WERI-Rb-1 (cell line): ENCODE data around the gene SMS.
A peak's percentile ranks its signal among the peaks of the same experiment; 100 is the strongest.

ENCODE experiments used
- DNase-seq: peaks from one replicate; pipeline ENCODE4 v3.0.0-alpha.2; 2020
- H3K27ac ChIP-seq: fragments of 250-450 bp; sonication (Bioruptor Pico); 2 replicates; pipeline ENCODE4 v1.5.1; 2020; ENCODE audit warnings: mild to moderate bottlenecking, moderate library complexity
- H3K27me3 ChIP-seq: fragments of 250-450 bp; sonication (Bioruptor Pico); 2 replicates; pipeline ENCODE4 v1.5.1; 2021; ENCODE audit warnings: mild to moderate bottlenecking, low read depth, moderate library complexity; ENCODE audit not compliant: insufficient read depth, severe bottlenecking
- H3K36me3 ChIP-seq: fragments of 250-450 bp; sonication (Bioruptor Pico); 2 replicates; pipeline ENCODE4 v1.5.1; 2020; ENCODE audit warnings: mild to moderate bottlenecking, moderate library complexity
- H3K4me3 ChIP-seq: 2 replicates; pipeline ENCODE4 v1.5.1; 2011; ENCODE audit warnings: low read depth, mild to moderate bottlenecking, control low read depth, low read length
- H3K9me3 ChIP-seq: fragments of 250-450 bp; sonication (Bioruptor Pico); 2 replicates; pipeline ENCODE4 v1.5.1; 2021; ENCODE audit warnings: mild to moderate bottlenecking, moderate library complexity; ENCODE audit not compliant: severe bottlenecking
- TF ChIP-seq, protein P1 (sequence below): IDR thresholded peaks from 2 replicates; pipeline ENCODE4 v1.5.1; 2011; ENCODE audit warnings: low read depth, mild to moderate bottlenecking, control low read depth, inconsistent platforms, low read length

The SMS gene

DNA sequence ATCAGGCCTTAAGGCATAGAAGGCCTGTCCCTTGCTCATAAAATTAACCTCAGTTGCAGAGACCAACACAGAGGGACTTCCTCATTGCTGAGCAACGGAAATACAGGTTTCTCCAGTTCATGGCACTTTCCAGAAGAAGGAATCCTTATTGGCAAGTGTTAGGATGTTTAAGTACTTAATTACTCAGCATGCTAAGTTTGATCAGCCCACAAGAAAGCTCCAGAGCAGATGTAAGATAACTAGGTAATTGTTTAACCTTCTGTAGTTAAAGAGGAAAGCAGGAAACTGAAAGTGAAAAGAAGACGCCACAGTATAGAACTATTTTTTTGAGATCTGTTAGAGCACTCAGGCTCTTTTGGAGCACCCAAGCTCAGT is 33.5 kb downstream of the SMS start:
- no peak for DNase-seq
- H3K27ac ChIP-seq, result no peak overlapping the region
- peaks cover 29% of the 10 kb centered on the region for H3K36me3 ChIP-seq
- no peak overlapping the region for H3K4me3 ChIP-seq
- TF ChIP-seq, protein P1, sequence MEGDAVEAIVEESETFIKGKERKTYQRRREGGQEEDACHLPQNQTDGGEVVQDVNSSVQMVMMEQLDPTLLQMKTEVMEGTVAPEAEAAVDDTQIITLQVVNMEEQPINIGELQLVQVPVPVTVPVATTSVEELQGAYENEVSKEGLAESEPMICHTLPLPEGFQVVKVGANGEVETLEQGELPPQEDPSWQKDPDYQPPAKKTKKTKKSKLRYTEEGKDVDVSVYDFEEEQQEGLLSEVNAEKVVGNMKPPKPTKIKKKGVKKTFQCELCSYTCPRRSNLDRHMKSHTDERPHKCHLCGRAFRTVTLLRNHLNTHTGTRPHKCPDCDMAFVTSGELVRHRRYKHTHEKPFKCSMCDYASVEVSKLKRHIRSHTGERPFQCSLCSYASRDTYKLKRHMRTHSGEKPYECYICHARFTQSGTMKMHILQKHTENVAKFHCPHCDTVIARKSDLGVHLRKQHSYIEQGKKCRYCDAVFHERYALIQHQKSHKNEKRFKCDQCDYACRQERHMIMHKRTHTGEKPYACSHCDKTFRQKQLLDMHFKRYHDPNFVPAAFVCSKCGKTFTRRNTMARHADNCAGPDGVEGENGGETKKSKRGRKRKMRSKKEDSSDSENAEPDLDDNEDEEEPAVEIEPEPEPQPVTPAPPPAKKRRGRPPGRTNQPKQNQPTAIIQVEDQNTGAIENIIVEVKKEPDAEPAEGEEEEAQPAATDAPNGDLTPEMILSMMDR, result no peak
- no peaks in the 10 kb centered on the region for H3K27me3 ChIP-seq
- no peaks in the 10 kb centered on the region for H3K9me3 ChIP-seq

DNA sequence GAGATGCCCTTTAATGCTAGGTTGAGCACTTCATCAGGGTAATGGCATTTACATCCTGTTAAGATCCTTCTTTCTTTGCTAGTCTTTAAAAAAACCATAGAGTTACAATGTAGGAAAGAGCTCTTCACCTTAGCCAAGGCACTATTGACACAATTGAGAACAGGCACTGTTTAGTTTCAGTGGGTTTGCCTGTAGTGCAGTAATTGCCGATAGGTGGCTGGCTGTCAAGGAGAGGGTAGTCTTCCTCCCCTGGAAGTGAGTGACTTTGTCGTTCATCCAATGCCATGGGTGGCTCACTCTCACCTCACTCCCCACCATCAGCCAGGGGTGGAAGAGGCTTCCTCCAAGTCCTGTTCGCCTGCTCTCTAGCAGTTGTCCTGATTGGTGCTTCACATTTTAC is 34.7 kb downstream of the SMS start:
- Histone ChIP-seq H3K4me3 (no peak overlapping the region), H3K36me3 (peaks cover 29% of the 10 kb centered on the region), H3K9me3 (no peaks in the 10 kb centered on the region), H3K27ac (no peak overlapping the region), H3K27me3 (no peaks in the 10 kb centered on the region)
- TF ChIP-seq, protein P1, result no peak
- DNase-seq, result no peak

DNA sequence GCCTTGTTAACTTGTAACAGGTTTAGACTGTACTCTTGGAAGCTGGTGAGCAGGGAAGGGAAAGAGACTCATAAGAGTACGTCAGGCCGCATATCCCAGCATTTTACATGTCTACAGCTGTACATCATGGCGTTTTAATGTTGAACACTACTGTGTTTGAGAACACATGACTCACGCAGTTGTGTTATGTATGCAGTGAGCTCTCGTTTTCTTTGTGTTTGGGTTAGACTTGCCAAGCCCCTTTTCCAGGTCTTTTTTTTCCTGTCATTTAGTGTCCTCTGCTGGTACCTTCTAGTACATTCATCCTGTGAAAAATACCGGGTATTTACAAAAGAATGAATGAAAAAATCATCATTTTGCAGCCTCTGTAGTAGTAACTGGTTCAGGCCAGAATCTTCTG is 35.3 kb downstream of the SMS start:
- Histone ChIP-seq H3K9me3 (no peaks in the 10 kb centered on the region), H3K36me3 (peaks cover 29% of the 10 kb centered on the region), H3K4me3 (no peak overlapping the region)

DNA sequence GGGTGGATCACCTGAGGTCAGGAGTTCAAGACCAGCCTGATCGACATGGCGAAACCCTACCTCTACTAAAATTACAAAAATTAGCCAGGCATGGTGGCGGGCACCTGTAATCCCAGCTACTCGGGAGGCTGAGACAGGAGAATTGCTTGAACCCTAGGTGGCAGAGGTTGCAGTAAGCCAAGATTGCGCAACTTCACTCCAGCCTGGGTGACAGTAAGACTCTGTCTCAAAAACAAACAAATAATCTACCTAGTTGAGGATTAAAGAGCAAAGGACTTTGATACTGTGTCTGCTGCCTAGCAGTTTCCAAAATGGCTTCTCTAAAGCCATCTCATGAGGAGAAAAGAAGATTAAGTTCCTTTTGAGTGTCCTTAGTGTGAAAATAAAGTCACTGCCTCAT is 37.8 kb downstream of the SMS start:
- Histone ChIP-seq H3K9me3 (no peaks in the 10 kb centered on the region), H3K27me3 (peaks cover 3% of the 10 kb centered on the region), H3K36me3 (peaks cover 29% of the 10 kb centered on the region), H3K27ac (no peak overlapping the region), H3K4me3 (no peak overlapping the region)
- no peak for DNase-seq
- TF ChIP-seq, protein P1, result no peak

More for the DNA sequence above, 35.3 kb downstream of the SMS start:
- Histone ChIP-seq H3K27ac (no peak overlapping the region), H3K27me3 (no peaks in the 10 kb centered on the region)
- no peak for DNase-seq
- TF ChIP-seq, protein P1, result no peak

DNA sequence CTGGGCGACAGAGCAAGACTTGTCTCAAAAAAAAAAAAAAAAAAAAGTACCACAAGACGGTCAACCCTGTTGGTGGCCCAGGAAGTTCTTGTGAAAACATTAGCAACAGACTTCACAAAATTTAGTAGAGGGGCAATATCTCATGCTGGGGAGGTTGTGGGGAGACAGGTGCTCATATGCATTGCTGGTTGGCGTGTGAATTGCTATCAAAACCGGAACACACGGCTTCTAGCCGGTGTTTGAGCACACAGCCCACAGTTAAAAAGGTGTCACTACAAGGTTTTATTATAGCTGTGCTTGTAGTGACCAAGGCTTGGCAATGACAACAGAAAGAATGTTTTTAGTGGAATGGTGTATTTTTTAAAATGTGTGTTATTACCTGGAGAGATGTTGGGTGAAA is 41.8 kb downstream of the SMS start:
- H3K27me3 ChIP-seq, result peaks cover 3% of the 10 kb centered on the region
- TF ChIP-seq, protein P1, result no peak
- DNase-seq, result no peak
- H3K4me3 ChIP-seq, result no peak overlapping the region
- H3K27ac ChIP-seq, result no peak overlapping the region
- peaks cover 19% of the 10 kb centered on the region for H3K36me3 ChIP-seq
- H3K9me3 ChIP-seq, result no peaks in the 10 kb centered on the region

DNA sequence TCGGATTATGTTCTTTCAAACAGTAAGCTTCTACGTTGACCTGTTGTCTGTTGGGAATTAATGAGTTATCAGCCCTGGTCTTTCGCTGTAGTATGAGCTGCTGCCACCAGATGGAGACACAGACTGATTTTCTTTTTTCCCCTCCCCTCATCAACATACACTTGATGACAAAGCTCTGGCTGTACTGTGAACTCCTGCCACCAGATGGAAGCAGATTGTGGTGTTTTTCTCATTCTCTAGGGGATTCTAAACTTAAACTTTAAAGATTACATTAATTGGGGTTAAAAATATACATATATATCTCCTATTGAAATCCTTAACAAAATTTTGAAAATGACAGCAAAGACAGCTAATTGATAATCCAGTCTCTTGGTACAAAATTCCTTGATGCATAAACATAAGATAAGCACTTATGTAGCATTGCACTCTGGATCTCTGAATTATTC is 44.8 kb downstream of the SMS start:
- H3K27ac ChIP-seq, result no peak overlapping the region
- DNase-seq, result peak; percentile 65
- peaks cover 3% of the 10 kb centered on the region for H3K27me3 ChIP-seq
- no peaks in the 10 kb centered on the region for H3K9me3 ChIP-seq
- no peak overlapping the region for H3K4me3 ChIP-seq
- peaks cover 10% of the 10 kb centered on the region for H3K36me3 ChIP-seq
- TF ChIP-seq, protein P1, result peak; percentile 78
